T-helper 2 cell treated with Interferon-gamma antibody and Interleukin-4, amounts not matched to agents 100 ng/mL and 5 ng/mL, for 36 hours (primary cell): Measurements from ENCODE around the gene TRAPPC1. TPM values are rescaled to one million over a fixed set of nuclear protein-coding genes. Genes with fewer than 3 reads are reported as not detected.
"Not testable (repeated sequence)": the region's sequence is repeated elsewhere in the genome, so short reads cannot be mapped to it uniquely, and the experiment has no call there.

Experiments
- intact Hi-C: fragments of 100-400 bp; cut with micrococcal nuclease; formaldehyde crosslinking; loops from one replicate; pipeline ENCODE4 v1.15.1; 2023
- total RNA-seq: library from RNA; stranded (reverse); gene quantifications from 2 replicates; pipeline ENCODE4 v1.2.3, GENCODE V29; 2022

Gene TRAPPC1, protein sequence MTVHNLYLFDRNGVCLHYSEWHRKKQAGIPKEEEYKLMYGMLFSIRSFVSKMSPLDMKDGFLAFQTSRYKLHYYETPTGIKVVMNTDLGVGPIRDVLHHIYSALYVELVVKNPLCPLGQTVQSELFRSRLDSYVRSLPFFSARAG
- total RNA-seq, result 216 and 217 TPM in 2 replicates

GRCh38 chr17:7931709-7932482 is at the start of gene TRAPPC1, which contains the start of gene CNTROB:
TRAPPC1 (minus strand) TSS chr17:7931946; CDS start chr17:7931829, 117 bp downstream.
CNTROB (plus strand) TSS chr17:7932206; CDS start chr17:7933080, 874 bp downstream.
- intact Hi-C loops, result loop anchor here (1.0 to 5.0 kb wide), 7 partner anchors 17 to 97 kb away; partner anchors contain the start of gene NAA38

DNA sequence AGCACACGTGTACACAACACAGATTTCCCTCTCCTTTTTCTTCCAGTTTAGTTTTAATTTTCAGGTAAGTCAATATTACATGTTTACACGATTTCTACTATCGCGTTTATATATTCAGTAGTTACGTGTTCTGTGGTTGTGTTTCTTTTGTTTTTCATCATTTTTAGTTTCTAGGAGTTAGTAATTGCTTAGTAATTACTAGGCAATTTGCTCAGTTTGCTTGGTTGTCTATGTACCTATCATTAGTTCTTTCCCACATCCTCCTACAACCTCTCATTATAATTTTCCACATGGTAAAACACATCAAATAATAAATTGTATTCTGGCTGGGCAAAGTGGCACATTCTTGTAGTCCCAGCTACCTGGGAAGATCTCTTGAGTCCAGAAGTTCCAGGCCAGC is 46.1 kb upstream of the TRAPPC1 start:
- intact Hi-C loops, result no loop called here

GRCh38 chr17:7977039-7977438 is 45.3 kb upstream of the TRAPPC1 start:
- intact Hi-C loops, result no loop called here

- intact Hi-C loops, result no loop called here
These were observed 42.9 kb upstream of the TRAPPC1 start for GRCh38 chr17:7974638-7975131.

DNA sequence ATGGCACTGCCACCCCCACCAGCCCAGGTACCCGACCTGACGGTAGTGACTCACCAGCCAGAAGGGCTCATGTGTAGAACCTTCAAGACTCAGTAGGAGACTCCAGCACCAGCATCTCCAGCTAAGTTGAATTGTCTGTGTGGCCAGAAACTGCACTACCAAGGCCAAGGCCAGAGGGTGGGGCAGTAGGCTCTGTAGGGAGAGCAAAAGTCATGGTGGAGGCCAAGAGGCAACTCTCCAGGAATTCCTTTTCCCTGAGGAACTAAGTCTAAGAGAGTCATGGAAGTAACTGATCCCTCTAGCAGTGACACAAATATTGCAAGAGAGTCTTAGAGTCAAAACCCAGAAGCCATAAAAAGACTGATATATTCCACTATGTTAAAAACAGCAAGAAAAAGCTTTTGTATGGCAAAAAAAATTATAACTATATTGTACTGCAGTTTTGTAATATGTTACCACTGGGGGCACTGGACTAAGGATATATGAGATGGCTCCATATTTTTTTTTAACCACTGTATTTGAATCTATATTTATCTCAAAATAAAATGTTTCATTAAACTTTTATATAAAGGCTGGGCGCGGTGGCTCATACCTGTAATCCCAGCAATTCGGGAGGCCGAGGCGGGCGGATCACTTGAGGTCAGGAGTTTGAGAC is 40.5 kb upstream of the TRAPPC1 start:
- intact Hi-C loops, result no loop called here

DNA sequence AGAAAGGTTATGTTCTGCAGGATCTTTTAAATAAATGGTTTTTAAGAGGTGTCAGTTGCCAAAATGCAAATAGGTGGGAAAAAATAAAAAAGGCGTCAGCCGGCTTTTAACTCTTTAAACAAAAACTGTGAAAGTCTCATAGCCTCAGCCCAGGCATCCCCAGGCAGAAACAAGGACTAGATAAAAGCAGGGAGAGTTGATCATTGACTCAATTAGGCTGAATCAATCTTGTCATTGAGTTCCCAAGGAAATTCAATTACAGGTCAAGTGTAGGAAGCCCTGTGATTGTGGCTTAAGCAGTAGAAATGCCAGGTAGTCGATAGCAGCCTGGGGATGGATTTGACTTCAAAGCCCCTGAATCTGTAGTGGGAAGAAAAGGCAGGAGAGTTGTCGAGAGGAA is 39.9 kb upstream of the TRAPPC1 start:
- intact Hi-C loops, result no loop called here

- intact Hi-C loops, result no loop called here
These were observed 37.7 kb upstream of the TRAPPC1 start for GRCh38 chr17:7969433-7969832.

GRCh38 chr17:7967751-7968150 is 36.0 kb upstream of the TRAPPC1 start:
- intact Hi-C loops, result no loop called here

DNA sequence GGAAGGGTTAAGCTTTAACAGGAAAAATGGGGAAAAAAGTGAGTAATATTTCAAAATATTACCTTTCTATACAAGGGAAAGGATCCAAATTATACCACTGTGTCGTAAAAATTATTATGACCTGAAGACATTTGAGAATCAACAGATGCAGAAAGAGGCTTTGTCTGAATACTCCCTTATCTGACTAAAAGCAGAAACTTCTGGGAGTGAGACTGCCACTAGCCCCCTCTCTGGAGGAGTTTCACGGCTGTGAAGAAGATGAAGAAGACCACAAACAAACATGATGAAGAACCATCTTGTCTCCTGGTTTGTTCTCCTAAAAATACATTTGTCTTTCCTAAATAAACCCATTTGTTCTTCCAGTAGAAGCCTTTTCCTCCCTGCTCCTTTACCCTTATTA is 29.7 kb upstream of the TRAPPC1 start:
- intact Hi-C loops, result no loop called here

GRCh38 chr17:7959503-7960253 is 27.9 kb upstream of the TRAPPC1 start:
- intact Hi-C loops, result no loop called here

DNA sequence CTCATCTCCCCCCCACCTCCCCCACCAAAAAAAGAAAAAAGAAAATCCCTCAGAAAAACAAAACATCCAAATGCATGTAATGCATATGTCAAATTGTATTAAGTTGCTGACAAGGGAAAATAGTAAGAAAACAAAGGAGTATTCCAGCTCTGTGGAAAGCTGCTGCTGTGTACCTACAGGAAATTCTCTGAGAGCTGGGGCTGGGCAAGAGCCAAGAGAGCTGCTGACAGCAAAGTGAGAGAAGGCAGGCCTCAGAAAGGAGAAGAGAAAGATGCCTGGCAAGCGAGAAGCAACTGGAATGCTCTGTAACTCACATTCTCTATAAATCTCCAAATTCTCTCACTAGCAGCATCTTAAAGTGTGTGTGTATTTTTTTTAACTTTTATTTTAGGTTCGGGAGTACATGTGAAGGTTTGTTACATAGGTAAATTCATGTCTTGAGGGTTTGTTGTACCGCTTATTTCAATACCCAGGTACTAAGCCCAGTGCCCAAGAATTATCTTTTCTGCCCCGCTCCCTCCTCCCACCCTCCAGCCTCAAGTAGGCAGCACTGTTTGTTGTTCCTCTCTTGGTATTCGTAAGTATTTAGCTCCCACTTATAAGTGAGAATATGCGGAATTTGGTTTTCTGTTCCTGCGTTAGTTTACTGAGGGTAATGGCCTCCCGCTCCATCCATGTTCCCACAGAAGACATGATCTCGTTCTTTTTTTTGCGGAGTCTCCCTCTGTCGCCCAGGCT is 24.7 kb upstream of the TRAPPC1 start:
- intact Hi-C loops, result no loop called here

- intact Hi-C loops, result no loop called here
These were observed 23.9 kb upstream of the TRAPPC1 start for GRCh38 chr17:7955414-7956227.

- intact Hi-C loops, result not testable (repeated sequence)
These were observed 21.5 kb upstream of the TRAPPC1 start for GRCh38 chr17:7953266-7953665.

DNA sequence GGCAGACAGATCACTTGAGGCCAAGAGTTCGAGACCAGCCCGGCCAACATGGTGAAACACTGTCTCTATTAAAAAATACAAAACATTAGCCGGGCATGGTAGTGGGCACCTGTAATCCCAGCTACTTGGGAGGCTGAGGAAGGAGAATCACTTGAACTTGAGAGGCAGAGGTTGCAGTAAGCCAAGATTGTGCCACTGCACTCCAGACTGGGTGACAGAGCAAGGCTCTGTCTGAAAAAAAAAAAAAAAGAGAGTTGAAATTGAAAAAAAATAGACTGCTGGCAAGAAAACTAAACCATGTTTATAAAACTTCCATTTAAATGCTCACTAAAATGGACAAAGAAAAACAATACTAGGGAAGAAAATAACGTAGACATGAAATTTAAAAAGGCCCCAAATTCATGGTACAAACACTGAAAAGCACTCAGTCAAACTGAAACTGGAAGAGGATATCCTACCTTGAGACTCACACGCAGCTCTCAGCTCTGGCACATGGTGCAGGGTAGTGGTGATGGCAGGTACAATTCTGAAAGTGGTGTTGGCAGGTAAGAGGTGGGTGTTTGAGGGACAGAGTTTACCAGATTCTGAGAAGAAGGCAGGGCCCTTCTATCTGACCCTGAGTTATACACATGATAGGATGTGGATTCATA is 19.5 kb upstream of the TRAPPC1 start:
- intact Hi-C loops, result loop anchor here (1.0 kb wide), 1 partner anchor 19 kb away; the partner anchor contains the start of gene CNTROB

GRCh38 chr17:7950578-7950977 is 18.8 kb upstream of the TRAPPC1 start:
- intact Hi-C loops, result no loop called here

- intact Hi-C loops, result no loop called here
These were observed 15.9 kb upstream of the TRAPPC1 start for GRCh38 chr17:7947651-7948050.

GRCh38 chr17:7946441-7946840 is 14.7 kb upstream of the TRAPPC1 start:
- intact Hi-C loops, result no loop called here

- intact Hi-C loops, result no loop called here
These were observed 13.9 kb upstream of the TRAPPC1 start for GRCh38 chr17:7945651-7946050.

DNA sequence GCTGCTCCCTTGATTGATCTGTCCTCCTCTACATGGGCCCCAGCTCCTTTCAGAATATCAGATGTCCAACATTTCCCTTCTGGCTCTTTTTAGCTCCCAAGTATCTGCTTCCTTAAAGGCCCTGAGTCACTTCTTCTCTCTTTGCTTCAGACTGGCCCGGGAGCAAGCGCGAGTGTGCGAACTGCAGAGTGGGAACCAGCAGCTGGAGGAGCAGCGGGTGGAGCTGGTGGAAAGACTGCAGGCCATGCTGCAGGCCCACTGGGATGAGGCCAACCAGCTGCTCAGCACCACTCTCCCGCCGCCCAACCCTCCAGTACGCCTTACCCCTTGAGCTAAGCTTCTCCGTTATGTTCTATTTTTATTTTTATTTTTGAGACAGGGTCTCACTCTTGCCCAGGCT is 12.6 kb upstream of the TRAPPC1 start:
- intact Hi-C loops, result no loop called here
